HUES64 (cell line): ENCODE results near the gene NMNAT1.
"Not testable (repeated sequence)": the region's sequence is repeated elsewhere in the genome, so short reads cannot be mapped to it uniquely, and the experiment has no call there.

ENCODE experiments used
- H3K27ac ChIP-seq: 2 replicates; pipeline ENCODE4 v1.7.0; 2013; ENCODE audit warnings: low read depth, low read length, inconsistent platforms
- H3K27me3 ChIP-seq: 2 replicates; pipeline ENCODE4 v1.6.1; 2013; ENCODE audit warnings: mild to moderate bottlenecking, low read length; ENCODE audit not compliant: insufficient read depth
- H3K36me3 ChIP-seq: 2 replicates; pipeline ENCODE4 v1.6.1; 2013; ENCODE audit warnings: mild to moderate bottlenecking, low read length; ENCODE audit not compliant: insufficient read depth
- H3K4me1 ChIP-seq: 2 replicates; pipeline ENCODE4 v1.6.1; 2013; ENCODE audit warnings: mild to moderate bottlenecking, low read length, moderate library complexity; ENCODE audit not compliant: insufficient read depth
- H3K4me3 ChIP-seq: 2 replicates; pipeline ENCODE4 v1.5.1; 2013; ENCODE audit warnings: mild to moderate bottlenecking, low read length, moderate library complexity
- H3K9ac ChIP-seq: 2 replicates; pipeline ENCODE4 v1.6.1; 2013; ENCODE audit warnings: mild to moderate bottlenecking, low read depth, low read length
- H3K9me3 ChIP-seq: 2 replicates; pipeline ENCODE4 v1.6.1; 2013; ENCODE audit warnings: low read depth, low read length; ENCODE audit not compliant: insufficient read depth
- WGBS: fragments of 150-250, 120-280 bp; methylation state at CpG from one replicate; pipeline ENCODE4 v1.1.7; 2013; ENCODE audit warnings: missing lambda C conversion rate; 5-methylcytosine and 5-hydroxymethylcytosine counted together

NMNAT1 gene

DNA sequence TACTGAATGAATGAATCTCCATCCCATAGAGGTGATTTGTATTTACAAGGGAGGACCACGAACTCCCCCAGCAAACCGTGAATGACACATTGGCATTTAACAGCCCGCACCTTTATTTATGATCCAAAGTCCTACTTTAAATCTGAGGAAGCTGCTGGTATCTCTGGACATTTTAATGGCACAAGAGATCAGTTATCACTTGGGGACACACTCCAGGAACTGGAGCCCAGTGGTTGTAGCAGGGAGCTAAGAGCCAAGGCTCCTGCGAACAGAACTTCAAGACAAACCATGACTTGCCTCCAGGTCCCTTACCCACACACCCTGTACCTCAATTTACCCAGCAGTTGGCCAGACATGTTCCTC is 34.4 kb upstream of the NMNAT1 start:
- peaks cover 12% of the 10 kb centered on the region; the same call in 1 of the 2 replicates for H3K4me1 ChIP-seq
- 95% methylated on average over 4 of the region's 4 CpGs for WGBS
- H3K9me3 ChIP-seq: no peaks in the 10 kb centered on the region
- no peak overlapping the region for H3K27ac ChIP-seq
- H3K36me3 ChIP-seq: no peaks in the 10 kb centered on the region
- H3K4me3 ChIP-seq: peak overlapping the region; percentile 85
- peak overlapping the region; percentile 83; the same call in 1 of the 2 replicates for H3K9ac ChIP-seq
- no peaks in the 10 kb centered on the region for H3K27me3 ChIP-seq

DNA sequence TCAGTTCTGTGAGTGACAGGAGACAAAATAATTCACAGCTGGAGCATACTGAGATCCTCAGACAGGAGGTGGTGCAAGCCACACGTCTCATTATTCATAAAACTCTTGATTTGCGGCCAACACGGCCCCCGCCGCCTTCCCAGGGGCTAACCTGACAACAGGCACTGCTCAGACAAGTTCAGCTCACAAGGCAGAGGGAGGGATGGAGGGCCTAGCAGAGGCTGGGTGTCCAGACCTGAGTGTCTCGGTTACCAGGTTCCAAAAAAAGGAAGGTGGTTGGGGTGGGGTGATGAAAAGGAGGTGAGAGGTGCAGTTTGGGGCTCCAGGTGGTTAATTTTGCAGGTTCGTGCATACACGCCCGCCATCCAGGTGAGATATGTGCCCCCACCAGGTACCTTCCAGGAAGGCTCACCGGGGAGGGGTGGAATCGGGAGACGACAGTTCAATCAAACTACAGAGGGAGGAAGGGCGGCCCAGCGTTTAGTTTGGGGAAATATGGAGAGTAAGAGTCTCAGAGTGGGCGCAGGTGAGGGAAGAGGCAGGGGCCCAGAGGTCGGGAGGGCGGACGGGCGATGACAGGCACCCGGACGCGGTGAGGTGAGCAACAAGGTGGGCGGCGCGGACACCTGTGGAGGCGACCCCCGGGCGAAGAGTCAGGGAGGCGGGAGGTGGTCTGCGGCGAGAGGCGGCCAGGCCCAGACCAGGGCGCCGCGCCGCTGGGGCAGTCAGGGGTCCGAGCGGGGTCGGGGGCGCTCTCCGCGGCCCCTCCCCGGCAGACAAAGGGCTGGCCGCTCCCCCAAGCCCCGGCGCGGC is 33.8 kb upstream of the NMNAT1 start:
- 6% methylated on average over 47 of the region's 47 CpGs for WGBS

GRCh38 chr1:9910076-9910422 is 33.2 kb upstream of the NMNAT1 start, which contains the start of gene CTNNBIP1:
Gene CTNNBIP1 (minus strand): TSS chr1:9910269. CDS start chr1:9872064, 38,205 bp downstream.
- Histone ChIP-seq H3K27ac (peak within 1 kb of the TSS; percentile 90), H3K36me3 (no peaks in the 10 kb centered on the region), H3K4me1 (peaks cover 9% of the 10 kb centered on the region; the same call in 1 of the 2 replicates), H3K9ac (peak within 1 kb of the TSS; percentile 85), H3K4me3 (peak within 1 kb of the TSS; percentile 87), H3K9me3 (no peaks in the 10 kb centered on the region), H3K27me3 (no peaks in the 10 kb centered on the region)
- 1% methylated on average over 55 of the region's 55 CpGs for WGBS

More for the DNA sequence above, 33.8 kb upstream of the NMNAT1 start:
- H3K4me1 ChIP-seq: peaks cover 12% of the 10 kb centered on the region; the same call in 1 of the 2 replicates
- H3K36me3 ChIP-seq: no peaks in the 10 kb centered on the region
- H3K9ac ChIP-seq: peak overlapping the region; percentile 83
- no peaks in the 10 kb centered on the region for H3K9me3 ChIP-seq
- H3K27ac ChIP-seq: 0 out of 2 replicates have a peak overlapping the region, but pooled peaks have one; percentile 8
- H3K27me3 ChIP-seq: no peaks in the 10 kb centered on the region
- H3K4me3 ChIP-seq: peak overlapping the region; percentile 85

DNA sequence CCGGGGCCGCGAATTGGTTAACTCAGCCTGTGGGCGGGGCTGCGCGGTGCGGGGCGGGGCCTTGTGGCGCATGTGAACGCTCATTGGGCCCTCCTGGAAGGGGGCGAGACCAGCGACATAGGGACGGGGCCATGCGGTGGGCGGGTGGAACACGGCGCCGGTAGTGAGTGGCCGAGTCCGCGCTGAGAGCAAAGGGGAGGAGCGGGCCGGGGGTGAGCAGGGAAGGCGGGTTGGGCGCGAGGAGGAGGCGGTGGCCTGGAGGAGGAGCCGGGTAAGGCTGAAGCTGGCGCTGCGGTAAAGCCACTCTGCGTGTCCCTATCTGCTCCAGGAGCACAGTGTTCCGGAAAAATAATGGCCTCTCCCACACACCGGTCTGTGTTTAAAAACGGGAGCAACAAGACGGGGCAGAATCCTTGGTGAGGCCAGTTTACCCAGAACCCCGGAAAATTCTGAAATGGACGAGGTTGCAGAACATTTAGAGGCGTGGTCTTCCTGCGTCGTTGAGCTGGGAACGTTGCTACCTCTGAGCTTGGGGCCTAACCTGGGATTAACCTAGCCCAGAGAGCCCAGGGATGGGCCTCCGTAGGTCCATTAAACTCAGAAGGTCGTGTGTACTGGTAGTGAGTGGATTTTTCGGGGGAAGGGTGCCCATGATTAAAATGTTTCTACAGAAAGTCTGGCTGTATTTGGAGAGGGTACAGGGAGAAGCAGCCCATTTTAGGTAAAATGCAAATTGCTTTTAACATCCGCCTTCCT is 32.7 kb upstream of the NMNAT1 start:
- Histone ChIP-seq H3K4me1 (peaks cover 8% of the 10 kb centered on the region; the same call in 1 of the 2 replicates), H3K9ac (peak overlapping the region; percentile 85), H3K36me3 (no peaks in the 10 kb centered on the region), H3K27ac (peak overlapping the region; percentile 90), H3K4me3 (peak overlapping the region; percentile 87), H3K27me3 (no peaks in the 10 kb centered on the region), H3K9me3 (no peaks in the 10 kb centered on the region)
- WGBS: 1% methylated on average over 44 of the region's 45 CpGs

DNA sequence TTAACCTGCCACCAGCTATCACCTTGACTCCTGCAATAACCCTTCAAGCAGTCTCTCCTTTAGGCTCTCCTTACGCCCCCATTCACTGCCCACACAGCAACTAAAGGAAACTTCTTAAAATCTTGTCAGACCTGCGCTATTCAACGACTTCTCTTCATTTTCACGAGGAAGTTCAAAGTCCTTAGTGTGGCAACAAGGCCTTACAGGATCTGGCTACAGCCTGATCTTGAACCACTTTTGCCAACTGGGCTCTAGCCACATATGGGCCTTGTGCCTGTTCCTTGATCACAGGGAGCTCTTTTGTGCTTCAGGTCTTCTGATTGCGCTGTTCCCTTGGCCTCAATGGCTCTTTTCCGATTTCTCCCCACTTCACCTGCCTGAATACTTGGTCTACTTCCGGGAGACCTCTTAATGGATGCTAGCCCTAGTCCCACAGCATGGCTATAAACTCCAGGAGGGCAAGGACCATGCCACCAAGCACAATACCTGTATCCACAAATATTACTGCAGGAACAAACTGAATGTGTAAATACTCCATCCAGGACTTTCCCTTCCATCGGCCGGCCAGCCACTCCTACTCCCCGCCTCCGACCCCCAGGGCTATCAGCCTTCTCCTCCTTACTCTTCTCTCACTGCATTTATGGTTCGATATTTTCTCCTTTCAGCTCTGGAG is 30.9 kb upstream of the NMNAT1 start:
- no peak overlapping the region for H3K9ac ChIP-seq
- no peak overlapping the region for H3K27ac ChIP-seq
- H3K36me3 ChIP-seq: no peaks in the 10 kb centered on the region
- no peaks in the 10 kb centered on the region for H3K9me3 ChIP-seq
- no peak overlapping the region for H3K4me3 ChIP-seq
- 88% methylated on average over 12 of the region's 12 CpGs for WGBS
- H3K27me3 ChIP-seq: no peaks in the 10 kb centered on the region
- peaks cover 15% of the 10 kb centered on the region; the same call in 1 of the 2 replicates for H3K4me1 ChIP-seq

GRCh38 chr1:9914610-9914937 is 28.7 kb upstream of the NMNAT1 start:
- Histone ChIP-seq H3K27me3 (no peaks in the 10 kb centered on the region), H3K9me3 (no peaks in the 10 kb centered on the region), H3K4me3 (no peak overlapping the region), H3K9ac (no peak overlapping the region), H3K4me1 (peaks cover 10% of the 10 kb centered on the region; the same call in 1 of the 2 replicates), H3K27ac (no peak overlapping the region), H3K36me3 (no peaks in the 10 kb centered on the region)
- 94% methylated on average over 2 of the region's 2 CpGs for WGBS

DNA sequence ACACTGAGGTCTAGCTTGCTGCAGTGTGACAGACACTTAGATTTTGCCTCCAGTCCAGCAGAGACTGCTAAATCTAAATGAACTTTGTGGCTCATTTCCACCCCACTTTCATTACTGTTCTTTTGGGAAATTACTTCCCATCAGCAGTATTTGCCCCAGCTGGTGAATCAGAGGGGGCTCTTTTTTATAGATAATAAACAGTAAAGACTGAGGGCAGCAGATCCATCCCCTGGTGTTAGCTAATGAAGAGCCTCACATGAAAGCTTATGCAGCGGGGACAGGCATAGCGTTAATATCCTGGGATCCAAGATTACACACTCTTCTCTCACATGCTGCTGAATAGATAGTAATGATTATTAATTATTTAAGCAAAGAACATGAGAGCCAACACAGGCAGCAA is 26.8 kb upstream of the NMNAT1 start:
- no peaks in the 10 kb centered on the region for H3K36me3 ChIP-seq
- no peak overlapping the region for H3K9ac ChIP-seq

DNA sequence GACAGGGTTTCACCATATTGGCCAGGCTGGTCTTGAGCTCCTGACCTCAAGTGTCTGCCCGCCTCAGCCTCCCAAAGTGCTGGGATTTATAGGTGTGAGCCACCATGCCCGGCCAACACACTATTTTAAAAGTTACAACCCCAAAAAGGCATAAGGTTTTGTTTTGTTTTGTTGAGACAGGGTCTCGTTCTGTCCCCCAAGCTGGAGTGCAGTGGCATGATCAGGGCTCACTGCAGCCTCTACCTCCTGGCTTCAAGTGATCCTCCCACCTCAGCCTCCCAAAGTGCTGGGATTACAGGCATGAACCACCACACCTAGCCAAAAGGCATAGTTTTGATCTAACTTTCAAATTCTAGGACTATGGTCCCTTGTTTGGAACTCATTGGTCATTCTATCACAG is 25.8 kb upstream of the NMNAT1 start:
- H3K9ac ChIP-seq, H3K27ac ChIP-seq, H3K36me3 ChIP-seq, H3K9me3 ChIP-seq, H3K27me3 ChIP-seq, H3K4me3 ChIP-seq: not testable (repeated sequence)
- WGBS: 85% methylated on average over 2 of the region's 3 CpGs
- H3K4me1 ChIP-seq: peaks cover 14% of the 10 kb centered on the region

More for the DNA sequence above, 26.8 kb upstream of the NMNAT1 start:
- Histone ChIP-seq H3K27ac (no peak overlapping the region), H3K4me1 (peaks cover 7% of the 10 kb centered on the region; the same call in 1 of the 2 replicates), H3K4me3 (no peak overlapping the region), H3K9me3 (no peaks in the 10 kb centered on the region), H3K27me3 (no peaks in the 10 kb centered on the region)
- 80% methylated on average over 1 of the region's 2 CpGs for WGBS

- no peaks in the 10 kb centered on the region for H3K36me3 ChIP-seq
- H3K27ac ChIP-seq: no peak overlapping the region
- H3K4me1 ChIP-seq: peaks cover 18% of the 10 kb centered on the region
- no peaks in the 10 kb centered on the region for H3K9me3 ChIP-seq
- 94% methylated on average over 1 of the region's 1 CpG for WGBS
- no peak overlapping the region for H3K9ac ChIP-seq
- H3K27me3 ChIP-seq: no peaks in the 10 kb centered on the region
- no peak overlapping the region for H3K4me3 ChIP-seq
These were observed 25.4 kb upstream of the NMNAT1 start for GRCh38 chr1:9917901-9918300.

DNA sequence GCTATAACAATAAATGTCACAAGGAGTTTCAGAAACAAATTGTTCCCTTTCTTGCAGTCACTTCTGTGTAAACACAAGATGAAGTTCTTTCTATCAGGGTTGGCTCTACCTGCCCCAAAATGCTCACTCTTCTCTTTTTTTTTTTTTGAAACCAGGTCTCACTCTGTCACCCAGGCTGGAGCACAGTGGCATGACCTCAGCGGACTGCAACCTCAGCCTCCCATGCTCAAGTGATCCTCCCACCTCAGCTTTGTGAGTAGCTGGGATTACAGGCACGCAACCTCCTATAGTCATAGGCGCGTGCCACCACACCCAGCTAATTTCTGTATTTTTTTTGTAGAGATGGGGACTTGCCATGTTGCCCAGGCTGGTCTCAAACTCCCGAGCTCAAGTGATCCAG is 22.7 kb upstream of the NMNAT1 start:
- WGBS: 91% methylated on average over 5 of the region's 5 CpGs
- Histone ChIP-seq H3K9me3 (no peaks in the 10 kb centered on the region), H3K27ac (no peak overlapping the region), H3K4me3 (no peak overlapping the region), H3K9ac (no peak overlapping the region), H3K4me1 (peaks cover 21% of the 10 kb centered on the region), H3K27me3 (no peaks in the 10 kb centered on the region), H3K36me3 (no peaks in the 10 kb centered on the region)

DNA sequence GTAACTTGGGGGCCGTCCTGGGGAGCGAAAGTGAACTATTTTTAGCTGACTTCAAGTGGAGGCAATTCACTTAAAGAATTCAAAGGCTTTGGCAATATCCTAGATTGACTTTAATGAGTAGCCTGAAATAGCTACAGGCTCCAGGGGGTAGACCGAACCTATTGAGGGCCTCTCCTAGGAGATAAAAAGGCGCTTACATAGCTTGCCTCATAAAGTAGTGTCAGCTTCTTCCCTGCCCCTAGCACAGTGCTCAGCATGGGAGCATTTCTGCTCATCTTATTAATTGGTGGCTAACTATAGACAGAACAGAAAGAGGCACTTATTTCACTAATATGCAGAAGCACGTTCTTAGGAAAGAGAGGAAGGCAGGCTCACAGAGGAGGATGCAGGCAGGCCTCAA is 20.9 kb upstream of the NMNAT1 start:
- H3K27me3 ChIP-seq: no peaks in the 10 kb centered on the region
- no peaks in the 10 kb centered on the region for H3K9me3 ChIP-seq
- peaks cover 26% of the 10 kb centered on the region for H3K4me1 ChIP-seq
- H3K9ac ChIP-seq: no peak overlapping the region
- H3K36me3 ChIP-seq: no peaks in the 10 kb centered on the region
- H3K27ac ChIP-seq: peak overlapping the region; percentile 51; the same call in 1 of the 2 replicates
- H3K4me3 ChIP-seq: 0 out of 2 replicates have a peak overlapping the region, but pooled peaks have one; percentile 2
- WGBS: 40% methylated on average over 5 of the region's 5 CpGs
